Activated T-cell treated with anti-CD3 and anti-CD28 coated beads, Interleukin-2, amount 50 U/mL, for 48 hours (primary cell): ENCODE results near the gene IQCN.

ENCODE experiments used
- DNase-seq, 2 experiments: peaks; one replicate each; pipeline ENCODE4 v3.0.0-alpha.2; 2020

The IQCN gene

GRCh38 chr19:18264137-18264854 is 10.0 kb downstream of the IQCN start:
- no peak for DNase-seq

- DNase-seq, result no peak
Measured at GRCh38 chr19:18263324-18264136, 10.7 kb downstream of the IQCN start.

GRCh38 chr19:18262917-18263316 is 11.3 kb downstream of the IQCN start:
- DNase-seq, result no peak

- DNase-seq, result no peak
Measured at GRCh38 chr19:18262144-18262543, 12.1 kb downstream of the IQCN start.

- no peak for DNase-seq
Measured at GRCh38 chr19:18261474-18261873, 12.8 kb downstream of the IQCN start.

GRCh38 chr19:18259893-18260292 is 14.4 kb downstream of the IQCN start:
- no peak for DNase-seq

- DNase-seq, result no peak
Measured at GRCh38 chr19:18257503-18258470, 16.5 kb downstream of the IQCN start.

GRCh38 chr19:18254546-18255503 is 19.4 kb downstream of the IQCN start:
- DNase-seq, result no peak

GRCh38 chr19:18253716-18254115 is 20.5 kb downstream of the IQCN start:
- DNase-seq, result no peak

- DNase-seq, result no peak
Measured at GRCh38 chr19:18253130-18253529, 21.1 kb downstream of the IQCN start.

- DNase-seq, result no peak
Measured at GRCh38 chr19:18252370-18252717, 21.9 kb downstream of the IQCN start.

- DNase-seq, result peak; percentile 89 to 91
Measured at GRCh38 chr19:18251587-18252369, 22.5 kb downstream of the IQCN start.

GRCh38 chr19:18249834-18250233 is 24.4 kb downstream of the IQCN start:
- no peak for DNase-seq

- DNase-seq, result no peak
Measured at GRCh38 chr19:18245297-18245696, 29.0 kb downstream of the IQCN start.

- no peak for DNase-seq
Measured at GRCh38 chr19:18239303-18239702, 34.9 kb downstream of the IQCN start.

GRCh38 chr19:18234194-18234593 is 40.1 kb downstream of the IQCN start:
- no peak for DNase-seq

- DNase-seq, result peak; percentile 52 to 67
Measured at GRCh38 chr19:18233224-18233825, 40.9 kb downstream of the IQCN start.

GRCh38 chr19:18232540-18233223 is 41.6 kb downstream of the IQCN start:
- no peak for DNase-seq

GRCh38 chr19:18231775-18232174 is 42.5 kb downstream of the IQCN start:
- DNase-seq, result no peak
